Spleen (tissue), 11 donors: Measurements from ENCODE around the gene LRRC4C. TPM values are rescaled to one million over a fixed set of nuclear protein-coding genes. Genes with fewer than 3 reads are reported as not detected.
"Not testable (repeated sequence)": the region's sequence is repeated elsewhere in the genome, so short reads cannot be mapped to it uniquely, and the experiment has no call there.

Source experiments
- DNase-seq: peaks from one replicate; pipeline ENCODE4 v3.0.0-alpha.2; 2020
- H3K27ac ChIP-seq, 8 donors: fragments of 200-600 bp; sonication (generic) in 7 of 8; 1 replicate in 4 of 8; 2 replicates in 4 of 8; pipeline versions ENCODE4 v1.5.0 to v1.8.0; 2016 to 2021; ENCODE audit warnings: inconsistent platforms in 4 of 8, mild to moderate bottlenecking in 4 of 8, moderate library complexity in 1 of 8
- H3K27me3 ChIP-seq, 7 donors: fragments of 200-600 bp; sonication (generic) in 6 of 7; replicated peaks in 1 of 7; 1 replicate in 4 of 7; 2 replicates in 3 of 7; pipeline versions ENCODE4 v1.5.0 to v1.8.0; 2016 to 2021; ENCODE audit warnings: inconsistent platforms in 3 of 7, mild to moderate bottlenecking in 1 of 7
- H3K36me3 ChIP-seq, 6 donors: fragments of 200-600 bp; sonication (generic) in 5 of 6; 1 replicate in 4 of 6; 2 replicates in 2 of 6; pipeline versions ENCODE4 v1.5.0 to v1.8.0; 2016 to 2021; ENCODE audit warnings: inconsistent platforms in 2 of 6
- H3K4me1 ChIP-seq, 6 donors: fragments of 200-600 bp; sonication (generic) in 5 of 6; 1 replicate in 3 of 6; 2 replicates in 3 of 6; pipeline versions ENCODE4 v1.5.0 to v1.8.0; 2016 to 2021; ENCODE audit warnings: inconsistent platforms in 3 of 6
- H3K4me3 ChIP-seq, 8 donors: fragments of 200-600 bp; sonication (generic) in 7 of 8; 1 replicate in 4 of 8; 2 replicates in 4 of 8; pipeline versions ENCODE4 v1.5.0 to v1.8.0; 2016 to 2021; ENCODE audit warnings: inconsistent platforms in 4 of 8, mild to moderate bottlenecking in 4 of 8, moderate library complexity in 2 of 8
- H3K9me3 ChIP-seq, 8 donors: fragments of 200-600 bp; sonication (generic) in 7 of 8; 1 replicate in 4 of 8; 2 replicates in 4 of 8; pipeline versions ENCODE4 v1.5.0 to v1.8.0; 2016 to 2021; ENCODE audit warnings: inconsistent platforms in 4 of 8
- CTCF ChIP-seq, 11 experiments: fragments of 200-600 bp in 7 of 11; fragments of 450-650 bp in 4 of 11; sonication (generic) in 4 of 11; IDR thresholded peaks in 8 of 11; conservative IDR thresholded peaks in 3 of 11; 1 replicate in 7 of 11; 2 replicates in 4 of 11; pipeline versions ENCODE4 v1.4.0 to v1.8.0; 2016 to 2021; ENCODE audit warnings: antibody characterized with exemption in 11 of 11, inconsistent platforms in 4 of 11, mild to moderate bottlenecking in 1 of 11
- POLR2A ChIP-seq, 3 donors: fragments of 450-650 bp; IDR thresholded peaks; one replicate each; pipeline ENCODE4 v1.5.1; 2017; ENCODE audit warnings: antibody characterized with exemption in 3 of 3, mild to moderate bottlenecking in 1 of 3
- POLR2AphosphoS5 ChIP-seq, 3 donors: sonication (generic); formaldehyde crosslinking; IDR thresholded peaks; one replicate each; pipeline ENCODE4 v1.5.1; 2017; ENCODE audit warnings: antibody characterized with exemption in 3 of 3
- WGBS, 5 donors: extraction: QIAGEN DNeasy Blood & Tissue Kit in 3 of 5; methylation state at CpG; one replicate each; pipeline versions ENCODE4 v1.1.5 to v1.1.7; 2013 to 2018; 5-methylcytosine and 5-hydroxymethylcytosine counted together
- intact Hi-C: fragments of 100-400 bp; cut with DNase I; formaldehyde crosslinking; loops from one replicate; pipeline ENCODE4 v1.15.0; 2023; ENCODE audit warnings: low total_unique reads
- polyA plus RNA-seq, 3 donors: library from polyadenylated mRNA; stranded (reverse); fragments of 200-250 nt; gene quantifications; one replicate each; pipeline ENCODE4 v1.2.1, GENCODE V29; 2013
- total RNA-seq, 7 donors: library from RNA; depleted of rRNA in 3 of 7; stranded (reverse); fragments of >200 nt in 3 of 7; fragmentation: NEBNext Ultra II Directional in 4 of 7; extraction: Animal tissue kit (Norgen Biotek cat#: 25700) in 4 of 7; gene quantifications; one replicate each; pipeline versions ENCODE4 v1.1.0 to v1.2.1, GENCODE V29; 2016 to 2021
- donor health status: healthy with polysubstance abuse.
- donor health status: DM: no; HTN: no; CAD: no; lungs with moderate emphysema.
- donor health status: DM: no; HTN: no; CAD: no.
- donor health status: Bipolar disorder and iron deficiency.
- donor health status: healthy.
- donor health status: DM: no; HTN: no; CAD: no.
- donor health status: DM: yes; HTN: yes; CAD: no.

The LRRC4C gene
- total and polyA plus RNA-seq, 10 donors, result 0.15 to 8.9 (median 1.9) TPM

- Histone ChIP-seq H3K36me3 (no peaks in the 10 kb centered on the region), H3K9me3 (peaks cover 0 to 4% (median 0%) of the 10 kb centered on the region in 8 donors), H3K4me1 (no peaks in the 10 kb centered on the region), H3K27me3 (no peaks in the 10 kb centered on the region), H3K4me3 (no peak overlapping the region), H3K27ac (no peak overlapping the region)
- 69 to 92% (median 90%) methylated on average over 3 of the region's 3 CpGs for WGBS, 5 donors
- no peak for DNase-seq
- intact Hi-C loops, result no loop called here
- TF ChIP-seq POLR2A (IDR thresholded peaks at IDR 0.05) (no peak), CTCF (IDR thresholded peaks at IDR 0.05 in 8 of 11, conservative IDR thresholded peaks at IDR 0.05 in 3 of 11) (no peak)
Observed at GRCh38 chr11:40537734-40538133, 921.7 kb downstream of the LRRC4C start.

GRCh38 chr11:40522080-40522479 is 937.4 kb downstream of the LRRC4C start:
- H3K4me1 ChIP-seq, H3K4me3 ChIP-seq, H3K27me3 ChIP-seq, DNase-seq, H3K36me3 ChIP-seq, intact Hi-C loops, H3K27ac ChIP-seq: not testable (repeated sequence)
- peaks cover 0 to 28% (median 13%) of the 10 kb centered on the region in 8 donors for H3K9me3 ChIP-seq
- 78 to 96% (median 90%) methylated on average over 6 of the region's 6 CpGs for WGBS, 5 donors

DNA sequence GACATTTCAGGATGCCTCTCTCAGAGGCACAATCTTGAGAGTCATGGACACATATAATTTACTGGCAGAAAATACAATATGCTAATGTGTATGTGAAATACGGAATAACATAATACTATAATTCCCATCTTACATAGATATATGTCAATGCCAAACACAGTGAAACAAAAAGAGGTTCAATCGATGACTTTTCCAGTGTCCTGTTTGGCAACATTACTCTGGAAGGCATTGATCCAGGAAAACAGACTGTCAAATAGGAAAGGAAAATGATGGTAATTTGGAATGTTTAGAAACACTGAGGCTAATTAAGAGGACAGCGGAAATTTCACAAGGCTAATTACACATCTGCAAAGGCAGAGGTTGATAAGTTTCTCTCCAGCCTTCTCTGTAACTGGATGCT is 942.3 kb downstream of the LRRC4C start:
- peaks cover 0 to 29% (median 12%) of the 10 kb centered on the region in 8 donors for H3K9me3 ChIP-seq
- H3K27me3 ChIP-seq, result no peaks in the 10 kb centered on the region
- H3K27ac ChIP-seq, result no peak overlapping the region
- DNase-seq, result no peak
- WGBS, 5 donors, result 85 to 95% (median 93%) methylated on average over 3 of the region's 3 CpGs
- no peaks in the 10 kb centered on the region for H3K36me3 ChIP-seq
- no peak for TF ChIP-seq POLR2A (IDR thresholded peaks at IDR 0.05)
- TF ChIP-seq POLR2AphosphoS5 (IDR thresholded peaks at IDR 0.05), result no peak
- no peak for TF ChIP-seq CTCF (IDR thresholded peaks at IDR 0.05 in 8 of 11, conservative IDR thresholded peaks at IDR 0.05 in 3 of 11)
- no peaks in the 10 kb centered on the region for H3K4me1 ChIP-seq
- intact Hi-C loops, result no loop called here
- H3K4me3 ChIP-seq, result no peak overlapping the region

- intact Hi-C loops, result no loop called here
- peaks cover 0 to 31% (median 15%) of the 10 kb centered on the region in 8 donors for H3K9me3 ChIP-seq
- WGBS, 5 donors, result 68 to 87% (median 79%) methylated on average over 1 of the region's 1 CpG
- TF ChIP-seq POLR2AphosphoS5 (IDR thresholded peaks at IDR 0.05) (no peak), POLR2A (IDR thresholded peaks at IDR 0.05) (no peak), CTCF (IDR thresholded peaks at IDR 0.05 in 8 of 11, conservative IDR thresholded peaks at IDR 0.05 in 3 of 11) (no peak)
- H3K4me3 ChIP-seq, result no peak overlapping the region
- no peaks in the 10 kb centered on the region for H3K4me1 ChIP-seq
- H3K27ac ChIP-seq, result no peak overlapping the region
- no peaks in the 10 kb centered on the region for H3K27me3 ChIP-seq
- no peak for DNase-seq
- H3K36me3 ChIP-seq, result no peaks in the 10 kb centered on the region
Observed at GRCh38 chr11:40514124-40514523, 945.3 kb downstream of the LRRC4C start.

DNA sequence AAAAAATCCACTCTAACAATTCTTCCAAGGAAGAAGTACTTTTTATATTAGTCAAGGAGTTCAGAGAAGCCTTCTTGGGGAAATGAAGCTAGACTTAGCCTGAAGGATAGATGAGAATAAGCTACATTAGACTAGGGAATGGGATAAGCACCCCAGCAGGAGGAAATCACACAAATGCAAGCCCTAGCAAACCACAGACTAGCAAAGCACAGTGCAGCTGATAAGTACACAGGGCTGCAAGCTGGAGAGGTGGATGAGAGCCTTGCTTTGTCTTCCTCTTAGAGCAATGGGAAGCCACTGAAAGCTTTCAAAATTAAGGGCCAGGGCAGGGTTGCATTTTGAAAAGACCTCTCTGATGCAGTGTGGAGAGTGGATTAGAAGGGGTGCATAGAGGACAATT is 946.2 kb downstream of the LRRC4C start:
- no peaks in the 10 kb centered on the region for H3K4me1 ChIP-seq
- no peak for TF ChIP-seq CTCF (IDR thresholded peaks at IDR 0.05 in 8 of 11, conservative IDR thresholded peaks at IDR 0.05 in 3 of 11)
- no peak overlapping the region for H3K4me3 ChIP-seq
- no peak overlapping the region for H3K27ac ChIP-seq
- H3K36me3 ChIP-seq, result no peaks in the 10 kb centered on the region
- peaks cover 0 to 29% (median 12%) of the 10 kb centered on the region in 8 donors for H3K9me3 ChIP-seq
- no peak for DNase-seq
- H3K27me3 ChIP-seq, result no peaks in the 10 kb centered on the region
- intact Hi-C loops, result no loop called here
